ENCODE data around the gene ZNF385B.
"Not testable (repeated sequence)": the region's sequence is repeated elsewhere in the genome, so short reads cannot be mapped to it uniquely, and the experiment has no call there.

DNA sequence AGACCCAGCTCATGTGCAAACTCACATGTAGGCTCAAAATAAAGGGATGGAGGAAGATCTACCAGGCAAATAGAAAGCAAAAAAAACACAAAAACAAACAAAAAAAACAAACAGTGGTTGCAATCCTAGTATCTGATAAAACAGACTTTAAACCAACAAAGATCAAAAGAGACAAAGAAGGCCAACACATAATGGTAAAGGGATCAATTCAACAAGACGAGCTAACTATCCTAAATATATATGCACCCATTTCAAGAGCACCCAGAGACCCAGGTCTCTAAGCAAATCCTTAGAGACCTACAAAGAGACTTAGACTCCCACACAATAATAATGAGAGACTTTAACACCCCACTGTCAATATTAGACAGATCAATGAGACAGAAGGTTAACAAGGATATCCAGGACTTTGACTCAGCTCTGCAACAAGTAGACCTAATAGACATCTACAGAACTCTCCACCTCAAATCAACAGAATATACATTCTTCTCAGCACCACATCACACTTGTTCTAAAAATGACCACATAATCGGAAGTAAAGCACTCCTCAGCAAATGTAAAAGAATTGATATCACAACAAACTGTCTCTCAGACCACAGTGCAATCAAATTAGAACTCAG is 229.5 kb downstream of the ZNF385B start:
- not testable (repeated sequence) for TF ChIP-seq CTCF (tag by site-specific recombination; IDR thresholded peaks at IDR 0.05); HOXA7 (CRISPR knock-in tag; IDR thresholded peaks at IDR 0.05; ENCODE audit: borderline replicate concordance); ZFP3 (tag by site-specific recombination; IDR thresholded peaks at IDR 0.05; ENCODE audit: low read depth); ZNF660 (tag by site-specific recombination; IDR thresholded peaks at IDR 0.05); ZNF23 (tag by site-specific recombination; IDR thresholded peaks at IDR 0.05; ENCODE audit: borderline replicate concordance); ZBTB17 (tag by site-specific recombination; IDR thresholded peaks at IDR 0.05); ZNF184 (tag by site-specific recombination; IDR thresholded peaks at IDR 0.05); HIC1 (tag by site-specific recombination; IDR thresholded peaks at IDR 0.05); KLF7 (tag by site-specific recombination; IDR thresholded peaks at IDR 0.05; ENCODE audit: borderline replicate concordance); ZNF146 (tag by site-specific recombination; IDR thresholded peaks at IDR 0.05); HOXC10 (CRISPR knock-in tag; IDR thresholded peaks at IDR 0.05); ZNF580 (tag by site-specific recombination; IDR thresholded peaks at IDR 0.05)
- TF ChIP-seq, protein P1, sequence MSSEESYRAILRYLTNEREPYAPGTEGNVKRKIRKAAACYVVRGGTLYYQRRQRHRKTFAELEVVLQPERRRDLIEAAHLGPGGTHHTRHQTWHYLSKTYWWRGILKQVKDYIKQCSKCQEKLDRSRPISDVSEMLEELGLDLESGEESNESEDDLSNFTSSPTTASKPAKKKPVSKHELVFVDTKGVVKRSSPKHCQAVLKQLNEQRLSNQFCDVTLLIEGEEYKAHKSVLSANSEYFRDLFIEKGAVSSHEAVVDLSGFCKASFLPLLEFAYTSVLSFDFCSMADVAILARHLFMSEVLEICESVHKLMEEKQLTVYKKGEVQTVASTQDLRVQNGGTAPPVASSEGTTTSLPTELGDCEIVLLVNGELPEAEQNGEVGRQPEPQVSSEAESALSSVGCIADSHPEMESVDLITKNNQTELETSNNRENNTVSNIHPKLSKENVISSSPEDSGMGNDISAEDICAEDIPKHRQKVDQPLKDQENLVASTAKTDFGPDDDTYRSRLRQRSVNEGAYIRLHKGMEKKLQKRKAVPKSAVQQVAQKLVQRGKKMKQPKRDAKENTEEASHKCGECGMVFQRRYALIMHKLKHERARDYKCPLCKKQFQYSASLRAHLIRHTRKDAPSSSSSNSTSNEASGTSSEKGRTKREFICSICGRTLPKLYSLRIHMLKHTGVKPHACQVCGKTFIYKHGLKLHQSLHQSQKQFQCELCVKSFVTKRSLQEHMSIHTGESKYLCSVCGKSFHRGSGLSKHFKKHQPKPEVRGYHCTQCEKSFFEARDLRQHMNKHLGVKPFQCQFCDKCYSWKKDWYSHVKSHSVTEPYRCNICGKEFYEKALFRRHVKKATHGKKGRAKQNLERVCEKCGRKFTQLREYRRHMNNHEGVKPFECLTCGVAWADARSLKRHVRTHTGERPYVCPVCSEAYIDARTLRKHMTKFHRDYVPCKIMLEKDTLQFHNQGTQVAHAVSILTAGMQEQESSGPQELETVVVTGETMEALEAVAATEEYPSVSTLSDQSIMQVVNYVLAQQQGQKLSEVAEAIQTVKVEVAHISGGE (tag by site-specific recombination; conservative IDR thresholded peaks at IDR 0.05; ENCODE audit: low read depth): not testable (repeated sequence)
